SIG-M5 treated with dmso at 0.1 percent for 504 hours (cell line): ENCODE data around the gene PTPRN2.
"Not testable (repeated sequence)": the region's sequence is repeated elsewhere in the genome, so short reads cannot be mapped to it uniquely, and the experiment has no call there.

ENCODE experiments used
- DNase-seq: peaks from one replicate; lab custom pipeline; 2025; ENCODE audit not compliant: unreplicated experiment; lab: John Stamatoyannopoulos, UW

Gene PTPRN2

DNA sequence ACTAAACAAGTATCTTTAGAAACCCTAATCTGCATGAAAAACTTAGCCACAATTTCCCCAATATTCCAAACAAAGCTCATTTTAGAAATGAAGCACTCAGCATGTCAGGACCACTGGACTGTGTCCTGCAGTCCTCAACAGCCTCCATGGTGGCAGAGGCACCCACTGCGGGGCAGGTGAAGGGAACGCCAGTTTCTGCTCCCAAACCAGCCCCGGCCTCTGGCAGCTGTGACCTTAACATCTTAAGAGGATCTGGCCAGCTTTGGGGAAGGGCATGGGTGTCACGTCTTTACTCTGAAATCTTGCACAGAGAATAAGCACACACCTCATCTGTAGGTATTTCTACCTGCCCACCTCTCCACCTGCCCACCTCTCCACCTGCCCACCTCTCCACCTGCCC, 988.1 kb downstream of the PTPRN2 start:
- no peak for DNase-seq

- DNase-seq: no peak
Measured at GRCh38 chr7:157597562-157597961, 990.1 kb downstream of the PTPRN2 start.

GRCh38 chr7:157596881-157597280, 990.7 kb downstream of the PTPRN2 start:
- no peak for DNase-seq

GRCh38 chr7:157596471-157596870, 991.2 kb downstream of the PTPRN2 start:
- DNase-seq: no peak

- no peak for DNase-seq
Measured at GRCh38 chr7:157596026-157596425, 991.6 kb downstream of the PTPRN2 start.

DNA sequence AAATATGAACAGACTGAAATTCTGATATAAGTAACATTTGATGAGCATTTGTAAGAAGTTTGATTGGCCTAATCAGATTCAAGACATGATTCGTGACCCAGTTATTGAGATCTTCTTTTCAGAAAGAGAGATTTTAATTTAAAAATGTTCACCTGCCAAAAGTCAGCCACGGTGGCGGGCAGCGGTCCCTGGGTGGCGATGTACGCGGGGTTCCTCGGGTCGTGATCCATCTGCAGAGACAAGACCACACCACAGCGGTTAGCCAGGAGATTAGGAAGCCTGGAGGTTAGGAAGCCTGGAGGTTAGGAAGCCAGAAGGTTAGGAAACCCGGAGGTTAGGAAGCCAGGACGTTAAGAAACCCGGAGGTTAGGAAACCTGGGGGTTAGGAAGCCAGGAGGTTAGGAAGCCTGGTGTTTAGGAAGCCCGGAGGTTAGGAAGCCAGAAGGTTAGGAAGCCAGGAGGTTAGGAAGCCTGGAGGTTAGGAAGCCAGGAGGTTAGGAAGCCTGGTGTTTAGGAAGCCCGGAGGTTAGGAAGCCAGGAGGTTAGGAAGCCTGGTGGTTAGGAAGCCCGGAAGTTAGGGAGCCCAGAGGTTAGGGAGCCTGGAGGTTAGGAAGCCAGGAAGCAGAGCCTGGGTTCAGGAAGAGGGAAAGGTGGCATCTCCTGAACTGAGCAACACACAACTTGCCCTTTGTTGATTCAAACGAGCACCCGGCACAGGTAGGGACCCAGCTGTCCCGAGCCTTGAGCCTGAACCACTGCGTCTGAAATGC, 992.4 kb downstream of the PTPRN2 start:
- DNase-seq: no peak

GRCh38 chr7:157594306-157594705, 993.3 kb downstream of the PTPRN2 start:
- no peak for DNase-seq

GRCh38 chr7:157593541-157593940, 994.1 kb downstream of the PTPRN2 start:
- no peak for DNase-seq

- DNase-seq: not testable (repeated sequence)
Measured at GRCh38 chr7:157592636-157593320, 994.8 kb downstream of the PTPRN2 start.

- no peak for DNase-seq
Measured at GRCh38 chr7:157590526-157590925, 997.1 kb downstream of the PTPRN2 start.

DNA sequence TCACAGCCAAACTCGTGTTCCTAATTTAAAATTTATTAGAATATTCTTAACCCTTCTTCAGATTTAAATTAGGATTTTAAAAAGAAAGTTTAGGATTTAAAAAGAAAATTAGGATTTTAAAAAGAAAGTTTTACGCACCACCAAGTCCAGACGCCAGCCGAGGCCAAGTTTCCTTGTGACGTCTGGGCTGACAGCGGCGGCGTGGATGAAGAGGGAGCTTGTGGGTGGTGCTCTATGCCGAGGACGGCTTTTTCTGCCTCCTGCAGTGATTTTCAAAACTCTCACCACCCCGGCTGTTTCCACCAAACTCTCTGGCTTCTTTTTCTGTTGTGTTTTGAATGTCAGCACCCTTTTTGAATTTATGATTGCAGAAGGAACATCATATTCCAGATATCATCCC, 997.9 kb downstream of the PTPRN2 start:
- no peak for DNase-seq

DNA sequence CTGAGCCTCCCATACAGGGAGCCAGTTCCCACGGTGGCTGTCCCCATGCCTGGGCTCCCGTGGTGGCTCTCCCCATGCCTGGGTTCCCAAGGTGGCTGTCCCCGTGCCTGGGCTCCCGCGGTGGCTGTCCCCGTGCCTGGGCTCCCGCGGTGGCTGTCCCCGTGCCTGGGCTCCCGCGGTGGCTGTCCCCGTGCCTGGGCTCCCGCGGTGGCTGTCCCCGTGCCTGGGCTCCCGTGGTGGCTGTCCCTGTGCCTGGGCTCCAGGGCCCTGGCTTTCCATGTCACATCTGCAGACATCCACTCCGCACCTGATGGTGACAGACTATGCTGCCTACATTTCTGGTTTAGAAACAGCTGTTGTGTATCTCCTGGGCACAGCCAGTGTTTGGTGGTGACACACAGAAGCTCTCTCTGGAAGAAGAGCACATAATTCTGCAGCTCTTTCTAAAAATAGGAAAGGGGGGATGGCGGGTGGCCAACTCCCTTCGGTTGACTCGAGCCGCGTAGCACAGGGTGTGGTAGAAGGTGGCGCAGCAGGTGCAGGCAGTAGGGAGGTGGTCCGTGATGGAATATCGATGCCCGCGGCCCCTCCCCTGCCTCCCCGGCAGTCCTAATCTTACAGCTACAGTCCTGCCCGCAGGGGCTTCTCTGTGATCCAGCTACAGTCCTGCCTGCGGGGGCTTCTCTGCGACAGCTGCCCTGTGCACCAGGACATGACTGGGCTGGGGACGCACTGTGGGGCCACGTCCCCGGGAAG, 999.6 kb downstream of the PTPRN2 start:
- no peak for DNase-seq

DNA sequence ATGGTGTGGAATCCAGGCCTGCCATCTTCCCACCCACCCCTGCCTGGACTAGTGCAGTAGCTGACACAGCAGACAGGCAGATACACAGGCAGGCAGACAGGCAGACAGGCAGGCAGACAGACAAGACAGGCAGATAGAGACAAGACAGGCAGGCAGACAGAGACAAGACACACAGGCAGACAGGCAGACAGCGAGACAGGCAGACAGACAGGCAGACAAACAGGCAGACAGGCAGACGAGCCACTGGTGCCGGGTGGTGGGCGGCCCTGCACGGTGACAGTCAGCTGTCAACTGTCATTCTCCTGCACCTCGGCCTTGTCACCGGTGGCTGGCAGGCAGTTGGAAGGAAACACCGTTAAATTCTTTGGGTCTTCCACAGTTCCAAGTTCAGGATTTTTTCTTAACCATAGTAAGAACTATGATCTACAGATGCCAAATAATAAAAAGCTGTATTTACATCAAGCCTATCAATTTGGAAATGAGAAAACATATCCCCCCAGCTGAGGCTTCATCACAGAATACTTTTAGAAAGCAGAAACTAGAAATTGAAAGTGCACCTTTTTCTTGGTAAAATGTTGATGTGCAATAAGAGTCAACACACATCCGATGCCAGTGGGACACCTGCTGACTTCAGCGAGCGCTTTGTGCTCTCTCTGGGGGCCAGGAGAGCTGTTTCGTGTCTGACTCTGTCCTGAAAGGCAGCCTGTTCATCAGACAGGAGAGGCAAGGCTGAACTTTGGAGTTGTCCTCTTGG, 1000.4 kb downstream of the PTPRN2 start:
- no peak for DNase-seq

GRCh38 chr7:157586426-157586955, 1001.1 kb downstream of the PTPRN2 start:
- no peak for DNase-seq

- no peak for DNase-seq
Measured at GRCh38 chr7:157585113-157585861, 1002.3 kb downstream of the PTPRN2 start.

DNA sequence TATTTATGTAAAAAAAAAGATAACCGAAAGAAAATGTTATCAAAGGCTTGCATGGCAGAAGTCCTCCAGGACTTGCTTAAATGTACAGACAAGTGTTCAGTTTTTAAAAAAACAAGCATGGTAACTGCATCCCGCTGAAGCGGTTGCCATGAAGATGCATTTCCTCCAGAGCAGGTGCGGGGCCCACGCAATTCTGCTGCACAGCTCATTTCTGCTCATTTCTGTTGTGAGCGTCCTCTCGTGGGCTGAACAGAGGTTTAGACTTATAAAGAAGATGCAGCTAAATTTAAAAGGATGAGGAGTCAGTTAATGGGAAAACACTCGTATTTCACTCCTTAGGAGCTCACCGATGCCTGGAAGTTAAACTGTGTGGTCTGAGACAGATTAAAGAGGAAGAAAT, 1003.2 kb downstream of the PTPRN2 start:
- DNase-seq: no peak

GRCh38 chr7:157581740-157582139, 1005.9 kb downstream of the PTPRN2 start:
- DNase-seq: no peak

DNA sequence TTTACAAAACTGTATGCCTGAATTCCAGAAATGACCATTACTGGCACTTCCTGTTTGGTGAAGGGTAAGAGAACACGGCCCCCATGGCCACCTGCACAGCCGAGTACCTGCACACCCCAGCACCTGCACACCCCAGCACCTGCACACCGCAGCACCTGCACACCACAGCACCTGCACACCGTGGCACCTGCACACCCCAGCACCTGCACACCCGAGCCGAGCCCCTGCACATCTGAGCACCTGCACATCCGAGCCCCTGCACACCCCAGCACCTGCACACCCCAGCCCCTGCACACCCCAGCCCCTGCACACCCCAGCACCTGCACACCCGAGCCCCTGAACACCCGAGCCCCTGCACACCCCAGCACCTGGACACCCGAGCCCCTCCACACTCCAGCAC, 1007.3 kb downstream of the PTPRN2 start:
- no peak for DNase-seq

GRCh38 chr7:157579425-157579824, 1008.2 kb downstream of the PTPRN2 start:
- no peak for DNase-seq

- no peak for DNase-seq
Measured at GRCh38 chr7:157577796-157578339, 1009.8 kb downstream of the PTPRN2 start.
